GM18861 (cell line): Measurements from ENCODE around the gene ZNF236.
"Not testable (repeated sequence)": the region's sequence is repeated elsewhere in the genome, so short reads cannot be mapped to it uniquely, and the experiment has no call there.

ENCODE experiments used
- ATAC-seq: cut with Tn5 transposase; IDR thresholded peaks from one replicate; pipeline ENCODE4 v1.9.1; 2021; ENCODE audit not compliant: unreplicated experiment

ZNF236 gene

GRCh38 chr18:76943542-76944339 is 121.4 kb downstream of the ZNF236 start:
- ATAC-seq, result no peak

DNA sequence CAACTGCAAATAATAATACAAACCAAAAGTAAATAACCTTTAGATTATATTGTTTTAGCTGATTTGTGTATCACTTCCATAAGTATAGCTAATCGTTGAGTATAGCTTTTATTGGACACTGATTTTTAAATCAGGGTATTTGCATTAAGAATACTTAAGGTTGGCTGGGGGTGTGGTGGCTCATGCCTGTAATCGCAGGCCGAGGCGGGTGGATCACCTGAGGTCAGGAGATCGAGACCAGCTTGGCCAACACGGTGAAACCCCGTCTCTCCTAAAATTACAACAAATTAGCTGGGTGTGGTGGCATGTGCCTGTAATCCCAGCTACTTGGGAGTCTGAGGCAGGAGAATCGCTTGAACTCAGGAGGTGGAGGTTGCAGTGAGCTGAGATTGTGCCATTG is 122.0 kb downstream of the ZNF236 start:
- not testable (repeated sequence) for ATAC-seq

GRCh38 chr18:76948345-76948744 is 126.0 kb downstream of the ZNF236 start:
- no peak for ATAC-seq

DNA sequence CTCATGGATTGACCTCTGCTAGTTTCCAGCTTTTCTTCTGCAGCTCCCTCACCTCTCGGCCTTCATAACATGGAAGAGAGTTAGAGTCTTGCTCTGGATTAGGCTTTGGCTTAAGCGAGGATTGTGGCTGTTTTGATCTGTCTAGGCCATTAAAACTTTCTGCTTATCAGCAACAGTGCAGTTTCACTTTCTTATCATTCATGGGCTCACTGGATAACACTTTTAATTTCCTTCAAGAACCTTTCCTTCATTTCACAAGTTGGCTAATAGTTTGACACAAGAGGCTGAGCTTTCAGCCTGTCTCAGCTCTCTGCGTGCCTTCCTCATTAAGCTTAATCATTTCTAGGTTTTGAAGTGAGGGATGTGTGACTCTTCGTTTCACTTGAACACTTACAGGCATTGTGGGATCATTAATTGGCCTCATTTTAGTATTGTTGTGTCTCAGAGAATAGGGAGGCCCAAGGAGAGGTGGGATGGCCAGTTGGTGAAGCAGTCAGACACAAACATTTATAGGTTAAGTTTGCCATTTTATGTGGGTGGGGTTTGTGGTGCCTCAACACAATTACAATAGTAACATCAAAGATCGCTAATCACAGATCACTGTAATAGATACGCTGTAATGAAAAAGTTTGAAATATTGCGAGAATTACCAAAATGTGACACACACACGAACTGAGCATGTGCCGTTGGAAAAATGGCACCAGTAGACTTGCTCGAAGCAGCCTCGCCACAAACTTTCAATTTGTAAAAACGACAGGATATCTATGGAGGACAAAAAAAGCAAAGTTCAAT is 129.3 kb downstream of the ZNF236 start:
- no peak for ATAC-seq

GRCh38 chr18:76952747-76953146 is 130.4 kb downstream of the ZNF236 start:
- no peak for ATAC-seq

DNA sequence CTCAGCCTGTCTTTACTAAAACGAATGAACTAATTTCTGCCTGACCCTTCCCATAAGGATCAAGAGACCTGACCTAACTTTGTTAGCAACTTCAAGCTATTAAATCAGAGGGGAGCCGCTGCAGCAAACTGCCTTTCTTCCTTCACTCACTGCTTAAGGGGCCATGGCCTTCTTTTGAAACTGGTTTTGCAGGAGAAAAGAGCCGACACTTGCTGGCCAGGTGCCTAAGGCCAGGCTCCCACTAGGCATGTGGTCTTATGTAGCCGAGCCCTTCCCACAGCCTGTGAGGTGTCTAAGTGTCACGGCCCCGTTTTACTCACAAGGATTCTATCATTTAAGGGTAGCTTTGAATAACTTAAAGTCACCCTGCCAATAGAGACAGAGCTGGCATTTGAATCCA is 130.8 kb downstream of the ZNF236 start:
- ATAC-seq, result no peak

- no peak for ATAC-seq
Observed at GRCh38 chr18:76953583-76954233, 131.4 kb downstream of the ZNF236 start.

GRCh38 chr18:76955524-76956170 is 133.3 kb downstream of the ZNF236 start:
- ATAC-seq, result no peak

- no peak for ATAC-seq
Observed at GRCh38 chr18:76956648-76957047, 134.3 kb downstream of the ZNF236 start.

DNA sequence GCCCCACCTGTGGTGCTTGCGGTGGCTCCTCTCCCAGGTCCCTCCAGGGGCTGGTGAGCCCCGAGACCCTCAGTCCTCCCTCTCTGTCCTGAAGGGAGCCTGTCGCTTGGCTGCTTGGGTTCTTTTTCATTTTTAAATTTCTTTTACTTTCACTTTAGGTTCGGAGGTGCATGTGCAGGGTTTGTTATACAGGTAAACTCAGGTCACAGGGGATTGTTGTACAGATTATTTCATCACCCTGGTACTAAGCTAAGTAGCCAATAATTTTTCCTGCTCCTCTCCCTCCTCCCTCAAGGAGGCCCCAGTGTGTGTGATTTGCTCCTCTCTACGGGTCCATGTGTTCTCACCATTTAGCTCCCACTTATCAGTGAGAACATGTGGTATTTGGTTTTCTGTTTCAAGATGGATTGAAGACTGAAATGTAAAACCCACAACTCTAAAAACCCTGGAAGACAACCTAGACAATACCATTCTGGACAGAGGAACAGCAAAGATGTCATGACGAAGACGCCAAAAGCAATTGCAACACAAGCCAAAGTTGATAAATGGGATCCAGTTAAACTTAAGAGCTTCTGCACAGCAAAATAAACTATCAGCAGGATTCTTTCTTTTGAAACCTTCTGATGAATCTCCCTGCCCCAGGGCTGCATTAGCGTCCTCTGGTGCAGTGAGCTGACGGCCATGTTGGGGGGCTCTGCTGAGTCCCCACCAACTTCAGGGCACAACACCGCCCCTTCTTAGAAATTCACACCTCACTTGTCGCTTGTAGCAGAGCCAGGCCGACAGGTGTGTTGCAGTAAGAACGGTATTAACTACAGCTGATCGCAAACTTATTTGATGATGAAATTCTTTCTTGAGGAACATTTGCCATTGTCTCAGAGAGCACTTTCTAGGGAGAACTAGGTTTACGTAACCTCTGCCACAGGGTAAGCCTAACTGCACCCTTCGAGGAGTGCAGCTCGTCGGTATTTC is 135.3 kb downstream of the ZNF236 start:
- no peak for ATAC-seq

- ATAC-seq, result no peak
Observed at GRCh38 chr18:76958692-76959341, 136.5 kb downstream of the ZNF236 start.

- ATAC-seq, result no peak
Observed at GRCh38 chr18:76959605-76960004, 137.2 kb downstream of the ZNF236 start.

GRCh38 chr18:76960528-76961035 is 138.2 kb downstream of the ZNF236 start:
- no peak for ATAC-seq

GRCh38 chr18:76962851-76963250 is 140.5 kb downstream of the ZNF236 start:
- no peak for ATAC-seq

DNA sequence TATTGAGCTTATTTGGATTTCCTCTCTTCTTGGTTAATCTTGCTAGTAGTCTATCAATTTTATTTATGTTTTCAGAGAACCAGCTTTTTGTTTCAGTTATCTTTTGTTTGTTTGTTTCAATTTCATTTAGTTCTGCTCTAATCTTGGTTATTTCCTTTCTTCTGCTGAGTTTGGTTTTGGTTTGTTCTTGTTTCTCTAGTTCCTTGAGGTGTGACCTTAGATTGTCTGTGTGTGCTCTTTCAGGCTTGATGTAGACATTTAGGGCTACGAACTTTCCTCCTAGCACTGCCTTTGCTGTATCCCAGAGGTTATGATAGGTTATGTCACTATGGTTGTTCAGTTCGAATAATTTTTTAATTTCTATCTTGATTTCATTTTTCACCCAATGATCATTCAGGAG is 141.6 kb downstream of the ZNF236 start:
- peak; percentile 60 for ATAC-seq

- not testable (repeated sequence) for ATAC-seq
Observed at GRCh38 chr18:76965555-76966151, 143.3 kb downstream of the ZNF236 start.

GRCh38 chr18:76967299-76967698 is 144.9 kb downstream of the ZNF236 start:
- ATAC-seq, result not testable (repeated sequence)

DNA sequence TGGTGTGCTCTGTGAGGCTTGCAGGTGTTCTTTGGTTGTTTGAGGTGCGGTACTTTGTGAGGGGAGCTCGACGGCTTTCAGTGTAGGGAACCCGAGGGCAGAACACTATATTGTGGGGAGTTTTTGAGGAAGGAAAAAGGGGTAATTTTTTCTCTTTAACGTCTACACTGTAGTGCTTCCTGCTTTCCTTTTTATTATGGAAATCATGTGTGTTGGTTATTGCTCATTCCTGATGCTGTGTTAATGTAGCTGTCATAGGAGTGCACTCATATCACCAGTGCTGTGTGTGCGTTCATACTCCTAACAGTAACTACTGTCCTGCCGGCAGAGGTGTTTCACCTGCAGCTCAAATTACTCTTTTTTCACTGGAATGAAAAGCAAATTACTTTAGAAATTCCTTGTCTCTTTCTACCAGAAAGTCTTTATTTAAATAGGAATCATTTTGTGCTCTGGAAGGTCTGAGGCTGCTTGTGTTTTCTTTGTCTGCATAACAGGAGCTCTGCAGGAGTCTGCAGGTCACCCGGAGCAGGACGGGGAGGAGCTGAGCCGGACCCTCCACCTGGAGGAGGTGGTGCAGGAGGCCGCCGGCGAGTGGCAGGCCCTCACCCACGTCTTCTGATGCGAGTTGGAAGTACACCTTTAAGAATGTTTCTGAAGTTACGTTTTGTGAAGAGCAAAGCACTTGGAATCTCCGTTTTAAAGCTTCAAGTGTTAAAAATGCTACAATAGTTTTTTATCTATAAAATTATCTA is 145.5 kb downstream of the ZNF236 start:
- no peak for ATAC-seq
